Left ventricle myocardium superior (tissue), 1 donor: ENCODE data around the gene CCK. TPM values are rescaled to one million over a fixed set of nuclear protein-coding genes. Genes with fewer than 3 reads are reported as not detected.

ENCODE experiments used
- ATAC-seq: fragments of 200-7000 bp; cut with Tn5 transposase; one replicate; pipeline ENCODE4 v1.9.1; 2020; ENCODE audit warnings: mild to moderate bottlenecking, moderate library complexity
- DNase-seq: peaks from one replicate; pipeline ENCODE4 v3.0.0-alpha.2; 2020
- intact Hi-C: fragments of 100-400 bp; cut with micrococcal nuclease; formaldehyde crosslinking; loops from one replicate; pipeline ENCODE4 v1.11.0; 2022
- total RNA-seq: library from RNA; stranded (reverse); fragmentation: NEBNext Ultra II Directional; extraction: Animal tissue kit (Norgen Biotek cat#: 25700); gene quantifications from one replicate; pipeline ENCODE4 v1.2.1, GENCODE V29; 2021
- donor health status: DM: no; HTN: yes; CAD: no; lungs with severe emphysema.

CCK gene
- total RNA-seq, 1 donor from 2014 or later, result not detected

- intact Hi-C loops, result no loop called here
- DNase-seq, result no peak
- no peak for ATAC-seq
These were observed 5.8 kb upstream of the CCK start for GRCh38 chr3:42271786-42272185.

DNA sequence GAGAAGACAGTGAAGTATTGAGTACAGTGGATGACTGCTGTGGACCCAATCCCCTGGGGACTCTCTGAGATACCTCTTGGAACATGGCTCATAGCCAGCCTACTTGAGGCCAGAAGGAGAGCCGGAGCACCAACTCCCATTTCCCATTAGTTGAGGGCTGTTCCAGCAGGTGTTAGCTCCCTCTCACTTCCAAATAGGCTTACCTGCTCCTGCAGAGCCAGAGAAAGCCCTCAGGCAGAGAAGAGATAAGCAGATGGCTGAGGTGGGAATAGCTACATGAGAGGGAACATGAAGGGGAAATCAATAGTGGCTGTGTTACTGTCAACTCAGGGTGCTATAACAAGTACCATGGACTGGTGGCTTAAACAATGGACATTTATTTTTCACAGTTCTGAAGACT is 4.6 kb upstream of the CCK start:
- DNase-seq (no peak), ATAC-seq (no peak)
- intact Hi-C loops, result no loop called here

GRCh38 chr3:42269647-42270046 is 3.7 kb upstream of the CCK start:
- ATAC-seq, result no peak
- intact Hi-C loops, result no loop called here
- DNase-seq, result no peak

DNA sequence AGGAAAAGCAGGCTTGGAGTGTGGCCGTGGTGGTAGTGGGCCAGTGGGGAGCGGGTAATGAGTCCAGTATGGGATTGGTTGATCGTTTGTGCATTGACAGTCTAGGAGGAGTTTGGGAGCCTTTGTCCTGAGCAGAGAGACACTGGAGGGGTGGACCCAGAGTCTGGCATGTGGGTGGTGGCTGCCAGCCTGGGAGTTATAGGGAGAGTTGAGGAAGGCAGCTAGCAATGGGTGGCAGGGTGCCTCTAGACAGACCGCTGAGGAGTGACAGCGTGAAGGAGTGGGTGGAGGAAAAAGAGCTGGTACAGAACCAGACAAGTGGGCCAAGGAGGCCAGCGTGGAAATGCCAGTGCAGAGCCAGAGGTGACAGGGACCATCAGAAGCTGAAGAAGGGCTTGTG is 1.9 kb upstream of the CCK start:
- ATAC-seq (no peak), DNase-seq (no peak)
- intact Hi-C loops, result no loop called here

GRCh38 chr3:42265059-42265991 is 660 bp downstream of the CCK start:
- ATAC-seq, result no peak
- no peak for DNase-seq
- intact Hi-C loops, result no loop called here

GRCh38 chr3:42264399-42265058 is 1.5 kb downstream of the CCK start:
- DNase-seq (peak; percentile 43), ATAC-seq (peak; percentile 45)
- intact Hi-C loops, result no loop called here

DNA sequence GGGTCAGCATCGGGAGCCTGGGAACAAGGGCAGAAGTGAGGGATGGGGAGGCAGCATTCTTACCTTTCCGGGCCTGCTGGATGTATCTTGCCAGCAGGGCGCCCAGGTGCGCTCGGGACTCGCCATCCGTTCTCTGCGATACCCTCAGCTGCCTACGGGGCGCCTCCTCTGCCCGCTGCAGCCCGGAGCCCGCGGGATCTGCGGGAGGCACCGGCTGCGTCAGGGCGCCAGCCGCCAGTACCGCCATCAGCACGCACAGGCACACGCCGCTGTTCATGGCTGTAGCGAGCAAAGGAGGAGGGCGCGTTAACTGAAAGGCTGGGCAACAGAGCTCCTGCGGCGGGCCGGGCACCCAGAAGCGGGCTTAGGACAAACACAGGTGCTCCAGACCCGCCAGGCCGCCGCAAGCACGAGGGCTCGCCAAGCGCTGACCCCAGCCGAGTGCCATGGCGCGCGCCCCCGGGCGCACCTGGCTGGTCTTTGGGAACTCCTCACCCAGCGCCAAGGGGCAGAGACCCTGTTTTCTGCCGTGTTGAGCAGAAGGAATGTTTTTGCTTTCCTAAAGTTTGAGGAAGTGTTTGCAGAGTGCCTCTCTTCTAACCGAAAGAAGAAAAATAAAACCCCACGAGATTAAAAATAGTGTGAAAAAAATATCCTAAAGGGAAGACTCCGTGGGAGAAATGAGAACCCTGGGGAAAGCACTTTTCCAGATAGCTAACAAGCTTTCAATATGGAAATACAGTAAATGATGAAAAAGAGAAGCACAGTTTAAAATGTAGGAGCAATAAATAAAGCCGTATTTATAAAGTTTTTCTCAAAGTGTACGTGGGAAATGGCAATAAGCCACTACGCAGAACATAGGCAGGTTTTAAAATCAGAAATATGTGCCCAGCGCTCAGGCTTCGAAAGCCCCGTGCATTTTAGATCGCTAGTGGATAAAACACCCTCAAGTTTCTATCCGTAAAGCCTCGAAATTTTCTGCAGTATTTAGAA is 2.3 kb downstream of the CCK start:
- no peak for ATAC-seq
- intact Hi-C loops, result no loop called here
- DNase-seq, result no peak

GRCh38 chr3:42262525-42262924 is 3.5 kb downstream of the CCK start:
- DNase-seq (no peak), ATAC-seq (no peak)
- intact Hi-C loops, result no loop called here

- DNase-seq (no peak), ATAC-seq (no peak)
- intact Hi-C loops, result no loop called here
These were observed 9.0 kb downstream of the CCK start for GRCh38 chr3:42257007-42257406.

DNA sequence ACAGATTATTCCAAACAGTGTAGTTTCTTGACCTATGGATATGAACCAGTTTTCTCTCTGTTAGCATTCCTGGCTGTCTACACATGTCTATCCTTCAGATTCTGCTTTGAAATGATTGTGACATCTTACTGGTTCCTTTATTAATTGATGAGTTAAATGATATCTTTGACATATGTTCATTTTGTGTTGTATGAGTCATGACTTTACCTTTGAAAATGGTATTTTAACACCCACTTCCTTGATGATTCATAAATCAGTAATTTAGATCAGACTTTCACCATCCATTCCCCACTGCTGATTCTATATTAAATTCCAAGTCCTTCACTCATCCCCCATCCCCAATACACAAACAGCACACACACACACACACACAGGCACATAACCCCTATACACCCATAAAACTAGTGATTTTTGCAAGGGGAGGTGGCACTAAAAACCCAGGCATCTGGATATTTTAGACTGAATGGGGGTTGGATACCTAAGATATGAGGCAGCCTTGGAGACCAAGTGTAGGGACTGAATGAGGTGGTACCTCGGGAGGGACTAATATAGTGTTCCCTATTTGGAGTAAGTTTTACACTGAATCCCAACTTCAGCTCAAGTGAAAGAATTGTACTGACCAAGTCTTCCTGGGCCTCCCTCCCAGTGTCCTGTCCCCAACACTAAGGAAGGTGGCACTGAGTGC is 9.7 kb downstream of the CCK start:
- intact Hi-C loops, result no loop called here
- DNase-seq (no peak), ATAC-seq (no peak)

GRCh38 chr3:42254566-42254965 is 11.4 kb downstream of the CCK start:
- DNase-seq, result no peak
- ATAC-seq, result no peak
- intact Hi-C loops, result no loop called here

DNA sequence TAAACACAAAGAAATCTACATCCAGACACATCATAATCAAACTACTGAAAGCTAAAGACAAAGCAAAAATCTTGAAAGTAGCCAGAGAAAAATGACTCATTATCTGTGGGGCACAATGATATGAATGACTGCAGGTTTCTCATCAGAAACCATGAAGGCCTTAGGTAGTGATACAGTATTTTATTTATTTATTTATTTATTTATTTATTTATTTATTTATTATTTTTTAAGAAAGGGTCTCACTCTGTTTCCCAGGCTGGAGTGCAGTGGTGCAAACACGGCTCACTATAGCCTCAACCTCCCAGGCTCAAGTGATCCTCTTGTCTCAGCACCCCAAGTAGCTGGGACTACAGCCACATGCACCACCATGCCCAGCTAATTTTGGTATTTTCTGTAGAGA is 15.2 kb downstream of the CCK start:
- DNase-seq (no peak), ATAC-seq (no peak)
- intact Hi-C loops, result no loop called here

DNA sequence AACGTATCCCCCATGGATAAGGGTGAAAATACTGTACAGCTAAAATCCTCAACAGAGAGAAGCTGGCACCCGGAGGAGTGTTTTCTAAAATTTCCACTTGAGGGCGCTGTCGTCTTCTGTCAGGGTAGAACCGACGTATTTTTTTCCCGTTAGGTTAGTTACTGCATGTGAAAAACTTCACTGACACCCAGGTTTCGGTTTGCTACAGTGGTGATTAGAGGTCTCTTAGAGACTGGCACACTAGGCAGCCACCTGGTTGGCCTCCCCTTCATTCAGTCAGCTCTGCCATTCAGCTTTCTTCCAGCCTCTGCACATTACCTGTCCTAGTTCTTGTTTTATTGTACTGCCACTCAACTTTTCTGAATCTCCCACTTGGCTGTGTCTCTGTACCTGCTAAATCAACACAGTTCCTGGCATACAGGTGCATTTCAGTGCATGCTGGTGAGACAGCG is 18.4 kb downstream of the CCK start:
- ATAC-seq (peak; percentile 31), DNase-seq (no peak)
- intact Hi-C loops, result loop anchor here (10.0 kb wide), 1 partner anchor 297 kb away; no protein-coding TSS in a partner anchor

DNA sequence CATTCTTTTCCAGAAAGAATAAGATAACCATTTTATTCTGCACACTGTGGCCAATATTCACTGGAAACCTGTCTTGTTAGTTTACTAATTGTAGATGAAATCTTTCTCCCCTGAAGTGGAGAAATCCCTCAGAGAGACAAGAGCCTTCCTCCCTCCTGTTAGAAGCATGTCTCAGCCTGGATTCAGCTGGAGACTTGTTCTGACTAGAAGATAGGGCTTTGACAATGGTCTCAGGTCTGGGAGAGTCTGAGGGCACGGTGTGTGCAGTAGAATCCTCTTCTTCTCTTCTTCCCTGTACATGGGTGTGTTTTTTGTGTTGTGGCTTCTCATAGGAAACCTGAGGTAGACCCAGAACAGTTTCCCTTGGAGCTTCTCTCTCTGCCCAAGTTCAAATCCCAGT is 19.9 kb downstream of the CCK start:
- no peak for ATAC-seq

GRCh38 chr3:42236611-42237010 is 29.4 kb downstream of the CCK start:
- intact Hi-C loops, result loop anchor here (10.0 kb wide), 1 partner anchor 208 kb away; no protein-coding TSS in a partner anchor
- no peak for DNase-seq
- no peak for ATAC-seq

More for the DNA sequence above, 19.9 kb downstream of the CCK start:
- intact Hi-C loops, result loop anchor here (10.0 kb wide), 1 partner anchor 299 kb away; no protein-coding TSS in a partner anchor
- no peak for DNase-seq

DNA sequence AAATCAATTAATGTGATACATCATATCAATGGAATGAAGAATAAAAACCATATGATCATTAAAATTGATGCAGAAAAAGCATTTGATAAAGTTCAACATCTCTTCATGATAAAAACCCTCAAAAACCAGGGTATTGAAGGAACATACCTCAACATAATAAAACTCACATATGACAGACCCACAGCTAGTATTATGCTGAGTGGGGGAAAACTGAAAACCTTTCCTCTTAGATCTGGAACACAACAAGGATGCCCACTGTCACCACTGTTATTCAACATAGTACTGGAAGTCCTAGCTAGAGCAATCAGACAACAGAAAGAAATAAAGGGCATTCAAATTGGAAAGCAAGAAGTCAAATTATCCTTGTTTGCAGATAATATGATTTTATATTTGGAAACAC is 30.5 kb downstream of the CCK start:
- DNase-seq (no peak), ATAC-seq (no peak)
- intact Hi-C loops, result loop anchor here (10.0 kb wide), 1 partner anchor 209 kb away; no protein-coding TSS in a partner anchor

- ATAC-seq (no peak), DNase-seq (no peak)
- intact Hi-C loops, result loop anchor here (10.0 kb wide), 1 partner anchor 214 kb away; no protein-coding TSS in a partner anchor
These were observed 35.1 kb downstream of the CCK start for GRCh38 chr3:42230860-42231259.

DNA sequence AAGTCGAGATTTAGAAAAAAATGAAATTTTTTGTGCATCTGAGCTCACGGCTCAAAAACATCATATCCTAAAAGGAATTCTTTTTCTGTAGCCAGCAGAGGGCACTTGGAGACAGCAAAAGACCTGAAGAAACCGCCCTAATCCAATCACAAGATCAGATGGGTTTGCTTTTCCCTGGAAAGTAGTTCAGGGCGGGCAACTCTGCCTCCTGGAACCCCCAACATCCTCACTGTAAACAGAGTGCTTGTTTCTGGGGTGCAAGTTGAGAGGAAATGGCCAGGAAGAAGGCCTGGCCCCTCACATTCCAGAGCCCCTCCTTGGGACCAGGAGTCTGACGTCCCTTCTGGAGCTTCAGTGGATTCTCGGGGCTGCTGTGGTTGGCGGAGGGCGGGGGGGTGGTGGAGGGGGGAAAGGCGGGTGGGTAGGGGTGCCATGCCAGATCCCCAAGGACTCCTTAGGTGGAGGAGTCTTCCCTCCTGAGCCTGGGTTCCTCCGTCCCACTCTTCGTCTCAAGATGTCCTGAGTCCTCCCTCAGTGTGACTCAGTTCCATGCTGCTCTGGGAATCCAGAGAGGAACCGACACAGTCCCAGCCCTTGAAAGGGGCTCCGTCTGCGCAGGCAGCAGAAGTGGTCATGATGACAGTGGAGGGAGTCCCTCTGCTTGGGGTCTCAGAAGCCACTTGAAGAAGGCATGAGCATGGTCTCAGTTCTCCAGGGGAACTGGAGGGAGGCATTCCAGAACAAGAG is 35.9 kb downstream of the CCK start:
- ATAC-seq, result no peak
- no peak for DNase-seq
- intact Hi-C loops, result loop anchor here (10.0 kb wide), 1 partner anchor 215 kb away; no protein-coding TSS in a partner anchor
